Femur (tissue), 1 donor: ENCODE results near the gene NEDD4L.

Experiments used
- DNase-seq: peaks from one replicate; pipeline ENCODE4 v3.0.0-alpha.2; 2017

Gene NEDD4L

GRCh38 chr18:58325494-58325893 is 281.5 kb downstream of the NEDD4L start:
- no peak for DNase-seq

GRCh38 chr18:58334061-58334460 is 290.0 kb downstream of the NEDD4L start:
- DNase-seq: no peak

DNA sequence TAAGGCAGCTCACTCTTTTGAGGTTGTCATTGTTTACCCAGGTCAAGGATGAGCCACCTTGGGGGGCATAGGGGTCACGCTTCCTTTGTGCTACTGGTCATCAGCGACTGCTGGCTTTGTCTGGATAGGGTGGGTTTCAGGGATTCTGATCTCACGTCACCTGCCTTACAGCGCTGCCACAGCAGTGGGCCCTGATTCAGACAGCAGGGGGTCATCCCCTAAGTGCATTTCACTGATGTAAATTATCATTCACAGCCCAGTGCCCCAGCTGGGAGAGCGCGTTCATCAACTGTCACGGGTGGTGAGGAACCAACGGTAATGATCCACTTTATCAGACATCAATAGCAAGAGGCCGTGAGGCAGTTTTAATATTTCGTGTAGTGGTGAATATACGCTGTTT is 291.2 kb downstream of the NEDD4L start:
- DNase-seq: no peak

GRCh38 chr18:58335821-58336220 is 291.8 kb downstream of the NEDD4L start:
- DNase-seq: no peak

DNA sequence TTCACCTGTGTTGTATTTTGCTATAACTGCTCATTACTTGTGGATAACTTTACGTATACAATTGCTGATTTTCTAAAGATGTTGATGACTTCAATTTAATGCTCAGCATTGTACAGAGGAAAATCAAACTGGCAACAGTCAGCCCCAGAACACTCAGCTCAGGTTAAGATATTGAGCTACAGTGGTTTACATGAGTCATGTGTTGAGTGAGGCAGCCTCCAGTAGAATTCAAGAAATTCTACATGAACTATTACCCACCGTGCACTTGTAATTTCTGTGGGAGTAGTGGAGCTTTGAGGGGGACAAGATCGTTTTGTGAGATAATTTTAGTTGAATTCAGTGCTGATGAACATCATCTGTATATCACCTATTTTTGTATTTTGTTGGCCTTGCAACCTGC is 292.6 kb downstream of the NEDD4L start:
- no peak for DNase-seq

- no peak for DNase-seq
Measured at GRCh38 chr18:58337285-58337684, 293.3 kb downstream of the NEDD4L start.

DNA sequence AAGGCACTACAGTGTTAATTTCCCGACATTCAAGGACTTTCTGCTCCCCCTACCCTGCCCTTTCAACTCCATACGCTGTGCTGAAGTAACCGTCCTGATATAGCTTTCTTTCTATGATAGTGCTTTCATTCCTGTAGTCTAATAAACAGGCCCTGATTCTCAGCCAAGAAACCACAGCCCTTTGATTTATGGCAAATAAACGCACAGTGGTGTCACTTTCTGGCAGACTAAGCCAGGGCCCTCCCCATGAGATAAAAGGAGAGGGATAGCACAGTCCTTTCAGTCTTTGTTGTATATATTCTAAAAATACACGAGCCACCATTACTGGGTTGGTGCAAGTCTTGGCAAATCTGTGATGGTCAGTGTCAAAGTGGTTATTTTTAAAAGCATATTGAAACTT is 293.7 kb downstream of the NEDD4L start:
- DNase-seq: no peak

- no peak for DNase-seq
Measured at GRCh38 chr18:58338141-58338540, 294.1 kb downstream of the NEDD4L start.

- peak; percentile 85 for DNase-seq
Measured at GRCh38 chr18:58338961-58339592, 295.1 kb downstream of the NEDD4L start.

DNA sequence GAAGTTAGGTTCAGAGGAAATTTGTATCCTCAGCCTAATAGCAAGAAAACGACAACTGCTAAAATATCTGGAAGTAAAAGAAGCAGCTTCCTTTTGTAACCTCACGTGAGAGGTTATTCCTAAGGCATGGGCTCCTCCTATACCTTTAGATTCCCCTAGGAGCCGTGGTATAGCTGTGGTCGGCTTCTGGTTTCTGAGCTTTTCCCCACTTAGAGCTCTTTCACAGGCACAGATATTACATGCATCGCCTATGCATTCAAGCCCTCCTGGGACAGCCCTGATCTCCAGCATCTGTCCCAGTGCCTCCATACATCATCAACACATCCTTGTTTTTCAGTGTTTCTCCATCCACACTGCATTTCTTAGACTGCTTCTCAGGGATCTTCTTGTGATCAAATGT is 295.9 kb downstream of the NEDD4L start:
- DNase-seq: no peak

- no peak for DNase-seq
Measured at GRCh38 chr18:58341916-58342315, 297.9 kb downstream of the NEDD4L start.

DNA sequence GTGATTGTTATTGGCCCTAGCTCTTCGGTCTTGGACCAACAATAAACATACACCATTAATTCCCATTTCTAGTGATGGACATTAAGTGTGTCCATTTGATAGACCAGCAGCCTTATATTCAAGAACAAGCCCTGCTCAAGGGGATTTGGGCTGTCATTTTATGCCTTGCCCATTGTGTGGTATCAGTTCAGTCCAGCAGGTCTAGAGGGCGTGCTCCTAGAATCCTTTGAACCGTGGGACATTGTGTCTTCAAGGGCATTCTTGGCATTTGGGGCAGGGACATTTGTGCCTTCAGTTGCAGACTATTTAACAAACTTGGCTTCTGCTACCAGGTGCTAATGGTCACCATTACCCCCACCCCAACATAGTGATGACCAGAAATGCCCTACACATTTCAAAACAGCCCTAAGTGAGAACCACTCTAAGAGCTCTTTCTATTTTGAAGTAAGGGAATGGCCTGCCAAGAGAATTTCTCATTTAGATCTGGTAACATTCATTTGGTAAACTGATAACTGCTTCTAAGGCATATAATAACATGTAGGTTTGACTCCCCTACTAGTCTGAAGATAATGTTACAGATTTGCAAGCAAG is 300.1 kb downstream of the NEDD4L start:
- DNase-seq: no peak

GRCh38 chr18:58344861-58345463 is 300.9 kb downstream of the NEDD4L start:
- peak; percentile 34 for DNase-seq

DNA sequence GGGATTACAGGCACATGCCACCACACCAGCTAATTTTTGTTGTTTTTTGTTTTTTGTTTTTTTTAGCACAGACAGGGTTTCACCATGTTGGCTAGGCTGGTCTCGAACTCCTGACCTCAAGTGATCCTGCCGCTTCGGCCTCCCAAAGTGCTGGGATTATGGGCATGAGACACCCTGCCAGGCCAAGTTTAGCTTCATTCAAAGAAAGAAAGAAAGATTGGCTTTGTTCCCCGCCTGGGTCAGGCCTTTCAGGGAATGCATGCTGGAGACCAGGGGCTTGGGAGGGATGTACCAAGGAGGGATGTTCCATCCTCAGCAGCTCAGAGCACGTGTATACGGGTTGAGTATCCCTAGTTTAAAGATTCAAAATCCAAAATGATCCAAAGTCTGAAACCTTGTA is 301.8 kb downstream of the NEDD4L start:
- DNase-seq: no peak

DNA sequence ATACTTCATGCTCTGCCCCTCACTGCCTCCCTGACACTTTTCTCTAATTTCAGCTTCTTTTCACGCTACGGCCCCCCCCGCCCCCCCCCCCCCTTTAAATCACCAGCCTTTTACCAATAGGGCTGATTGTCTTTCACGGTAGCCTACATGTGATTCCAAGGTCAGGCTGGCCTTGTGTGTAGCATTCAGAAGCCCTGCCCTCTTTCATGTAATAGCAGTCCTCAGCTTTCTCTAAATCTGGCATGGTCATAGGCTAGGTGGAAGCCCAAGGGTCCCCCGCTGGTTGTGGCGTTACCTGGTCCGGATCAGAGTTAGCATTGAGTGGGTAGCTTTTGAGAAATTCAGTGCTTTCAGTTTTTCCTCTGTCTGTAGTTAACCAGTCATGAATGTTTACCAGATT is 303.1 kb downstream of the NEDD4L start:
- no peak for DNase-seq

DNA sequence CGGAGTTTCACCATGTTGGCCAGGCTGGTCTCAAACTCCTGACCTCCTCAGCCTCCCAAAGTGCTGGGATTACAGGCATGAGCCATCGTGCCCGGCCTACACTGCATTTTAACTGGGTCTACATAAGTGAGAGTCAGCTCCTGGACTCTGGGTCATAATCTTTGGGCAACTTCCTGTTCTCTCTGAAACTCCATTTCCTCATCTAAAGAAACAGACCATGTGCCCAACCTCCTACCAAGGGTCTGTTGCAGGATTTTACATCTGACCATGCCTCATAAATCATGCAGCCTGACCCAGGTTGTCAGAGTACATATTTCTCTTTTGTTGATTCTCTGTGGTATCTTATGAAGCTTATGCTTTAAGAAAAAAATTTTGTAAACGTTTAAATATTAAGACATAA is 304.5 kb downstream of the NEDD4L start:
- no peak for DNase-seq

DNA sequence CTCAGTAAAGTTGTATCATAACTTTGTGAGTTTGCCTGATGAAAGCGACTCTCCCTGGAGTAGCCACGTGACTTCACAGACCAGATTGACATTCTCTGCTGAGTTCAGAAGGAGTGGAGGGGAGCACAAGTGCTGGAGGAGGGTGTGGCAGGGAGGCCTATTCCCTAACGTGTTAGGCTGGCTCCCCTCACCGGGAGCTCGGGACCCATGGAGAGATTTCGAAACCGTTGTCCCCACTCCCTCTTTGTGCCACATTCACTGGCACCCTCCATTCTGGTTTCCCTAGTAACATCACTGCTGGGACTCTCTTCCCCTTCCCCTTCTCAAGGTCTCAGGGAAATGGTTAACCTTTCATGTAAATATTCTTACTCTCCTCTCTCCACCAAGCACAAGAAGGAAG is 304.9 kb downstream of the NEDD4L start:
- no peak for DNase-seq

DNA sequence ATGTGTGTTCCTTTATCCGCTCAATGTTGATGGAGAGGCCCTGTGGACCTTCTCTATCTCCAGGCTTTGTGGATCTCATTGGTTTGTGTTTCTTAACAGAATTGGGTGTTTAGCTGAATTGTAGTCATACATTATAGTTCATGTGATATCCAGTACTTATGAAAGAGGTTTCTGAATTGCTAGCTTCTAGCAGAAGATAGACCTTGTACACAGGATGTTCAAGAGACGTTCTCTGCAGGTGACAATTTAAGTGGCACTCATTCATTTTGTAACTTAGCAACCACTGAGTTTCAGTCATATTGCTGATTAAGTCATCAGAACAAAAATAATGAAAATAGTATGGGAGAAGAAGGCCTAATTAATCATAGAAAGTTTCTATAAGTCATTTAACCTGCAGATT is 305.6 kb downstream of the NEDD4L start:
- no peak for DNase-seq

- DNase-seq: no peak
Measured at GRCh38 chr18:58350526-58350925, 306.5 kb downstream of the NEDD4L start.

DNA sequence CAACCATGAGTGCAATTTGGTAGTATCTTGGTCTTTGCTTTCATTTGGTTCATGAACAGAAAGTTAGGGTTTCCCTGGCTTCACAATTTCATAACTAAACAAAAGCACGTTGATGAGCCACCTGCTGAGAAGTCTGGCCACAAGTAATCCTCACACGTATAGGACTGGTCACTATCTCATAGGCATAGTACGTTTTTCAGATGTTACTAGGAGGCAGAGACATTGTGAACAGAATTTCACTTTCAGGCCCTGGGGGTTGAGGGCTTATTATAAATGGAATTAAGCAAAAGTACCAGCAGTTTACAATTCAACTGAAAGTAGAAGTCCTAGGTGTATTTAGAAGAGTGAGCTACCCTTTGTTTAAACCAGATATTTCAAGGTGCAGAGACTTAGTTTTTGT is 307.8 kb downstream of the NEDD4L start:
- DNase-seq: no peak

DNA sequence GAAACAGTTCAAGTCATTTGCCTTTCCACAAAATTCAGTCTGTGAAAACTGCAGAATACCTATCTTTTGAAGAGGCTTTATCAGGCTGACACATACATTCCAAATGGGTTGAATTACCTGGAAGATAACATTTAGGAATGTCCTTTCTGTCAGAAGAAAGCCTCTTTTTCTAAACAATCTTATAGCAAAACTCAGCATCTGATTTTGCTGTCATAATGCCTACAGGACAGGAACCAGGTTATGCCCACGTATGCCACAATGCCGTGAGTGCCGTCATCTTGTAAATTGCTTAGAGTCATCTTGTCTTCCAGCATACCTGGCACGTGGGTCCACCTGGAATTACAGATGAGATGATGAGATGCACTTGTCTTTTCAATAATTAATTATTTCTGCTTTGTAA is 309.6 kb downstream of the NEDD4L start:
- no peak for DNase-seq

DNA sequence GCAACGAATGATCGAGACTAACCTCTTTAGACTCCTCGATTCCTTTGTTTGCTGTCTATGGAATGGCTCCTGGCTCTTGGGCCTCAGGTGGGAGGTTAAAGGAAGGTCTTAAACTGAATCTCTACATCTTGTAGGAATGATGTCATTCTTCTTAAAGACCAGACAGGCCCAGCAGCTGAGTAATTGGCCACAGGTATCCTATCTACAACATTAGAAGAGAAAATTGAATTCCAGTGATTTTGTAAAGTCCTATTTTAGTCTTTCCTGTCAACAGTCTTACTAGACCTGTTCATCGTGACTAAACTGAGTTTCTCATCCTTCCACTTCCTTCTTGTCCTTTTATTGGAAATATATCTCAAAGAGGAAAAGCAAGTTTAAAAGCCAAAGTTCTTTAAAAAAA is 310.0 kb downstream of the NEDD4L start:
- DNase-seq: no peak

DNA sequence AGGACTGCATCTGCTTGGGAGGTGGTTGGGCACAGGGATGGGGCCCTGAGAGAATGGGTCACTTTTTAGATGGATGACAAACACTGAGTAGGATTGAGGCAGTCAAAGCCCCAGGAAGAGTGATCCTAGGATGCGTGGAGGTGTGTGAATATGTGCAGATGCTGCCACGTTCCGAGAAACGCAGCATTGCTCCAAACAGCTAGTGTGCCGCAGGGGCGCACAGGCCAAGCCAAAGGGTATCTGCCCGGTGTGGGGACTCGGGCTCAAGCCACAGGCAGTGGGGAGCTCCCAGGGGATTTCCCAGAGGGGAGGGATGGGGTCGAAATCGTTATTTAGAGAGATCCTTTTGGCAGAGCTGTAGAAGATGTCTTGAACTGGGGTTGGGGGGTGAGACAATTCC is 310.8 kb downstream of the NEDD4L start:
- DNase-seq: no peak

GRCh38 chr18:58355243-58355642 is 311.2 kb downstream of the NEDD4L start:
- DNase-seq: no peak

DNA sequence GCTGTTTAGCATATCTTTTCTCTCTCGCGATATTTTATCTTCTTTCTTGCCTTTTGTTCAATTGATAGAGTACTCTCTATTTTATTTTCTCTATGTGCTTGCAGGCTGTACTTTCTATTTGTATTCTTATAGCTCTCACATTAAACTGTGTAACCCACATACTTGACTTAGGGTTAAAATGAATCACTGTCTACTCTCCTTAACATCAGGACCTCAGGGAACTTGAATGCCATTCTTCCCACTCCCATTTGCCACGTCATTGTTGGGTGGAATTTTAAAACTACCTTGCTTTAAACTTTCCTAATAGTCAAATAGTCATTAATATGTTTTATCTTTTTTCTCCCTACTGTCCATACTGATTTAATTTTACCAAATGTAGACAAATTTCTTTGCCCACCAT is 315.2 kb downstream of the NEDD4L start:
- DNase-seq: no peak
